HG03135 (cell line): ENCODE data around the gene ZBTB37.
"Not testable (repeated sequence)": the region's sequence is repeated elsewhere in the genome, so short reads cannot be mapped to it uniquely, and the experiment has no call there.

ENCODE experiments used
- ATAC-seq: cut with Tn5 transposase; IDR thresholded peaks from one replicate; pipeline ENCODE4 v1.9.1; 2021; ENCODE audit warnings: mild to moderate bottlenecking, moderate library complexity; ENCODE audit not compliant: unreplicated experiment

Gene ZBTB37

GRCh38 chr1:173868266-173869020 is at the start of gene ZBTB37:
TSS of gene ZBTB37 (plus strand) at chr1:173868380. CDS start at chr1:173870226, 1,846 bp downstream.
- ATAC-seq = peak; percentile 55

DNA sequence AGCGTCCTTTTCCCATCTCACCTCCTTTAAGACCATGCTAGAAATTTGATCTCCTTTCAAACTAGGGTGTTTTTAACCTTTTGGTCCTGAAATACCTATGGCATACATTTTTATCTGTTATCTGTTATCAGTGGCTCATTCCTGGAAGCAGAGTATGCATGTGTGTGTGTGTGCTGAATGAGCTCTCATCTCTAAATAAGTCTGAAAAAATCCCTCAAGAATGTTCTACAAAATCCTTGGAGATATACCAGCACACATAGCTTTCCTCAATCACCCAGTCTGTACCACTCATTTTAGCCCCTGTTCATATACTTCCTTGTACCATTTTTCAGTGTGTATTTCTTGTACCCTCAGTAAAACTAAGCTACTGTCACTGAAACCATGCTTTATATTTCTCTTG is 49.7 kb upstream of the ZBTB37 start:
- no peak for ATAC-seq

DNA sequence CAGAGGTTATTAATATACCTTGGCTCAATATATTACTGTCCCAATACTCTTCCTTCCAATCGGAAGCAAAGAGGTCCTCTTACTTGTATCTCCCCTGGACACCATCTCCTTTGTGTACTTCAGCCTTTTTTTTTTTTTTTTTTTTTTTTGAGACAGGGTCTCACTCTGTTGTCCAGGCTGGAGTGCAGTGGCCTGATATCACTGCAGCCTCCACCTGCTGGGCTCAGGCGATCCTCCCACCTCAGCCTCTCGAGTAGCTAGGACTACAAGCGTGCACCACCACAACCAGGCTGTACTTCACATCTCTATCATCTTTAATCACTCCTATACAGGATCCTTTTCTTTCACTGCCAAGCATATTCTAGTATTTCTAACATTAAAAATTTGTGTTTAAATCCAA is 46.5 kb upstream of the ZBTB37 start:
- ATAC-seq = no peak

DNA sequence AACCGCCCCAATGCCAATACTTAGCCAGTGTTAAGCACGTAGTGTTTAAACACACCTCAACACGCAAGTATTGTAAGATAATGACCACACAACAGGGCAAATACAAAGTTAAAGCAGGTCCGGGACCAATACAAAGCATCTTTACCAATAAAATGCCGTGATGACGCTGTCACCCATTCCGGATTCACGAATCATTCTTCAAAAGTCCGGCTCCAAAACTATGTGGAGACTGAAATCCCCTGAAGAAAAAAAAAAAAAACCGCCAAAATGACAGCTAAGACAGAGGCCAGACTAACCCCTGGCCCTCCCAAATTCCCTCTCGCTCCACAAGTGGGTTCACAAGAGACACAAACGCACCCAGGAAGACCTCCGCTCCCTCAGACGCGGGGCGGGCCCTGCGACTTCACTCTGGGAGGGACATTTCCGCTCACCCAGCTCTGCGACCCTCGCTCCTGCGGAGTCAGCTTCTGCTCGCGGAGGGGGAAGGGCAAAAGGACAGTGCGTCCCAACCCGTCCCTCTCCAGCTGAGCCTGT is 44.3 kb upstream of the ZBTB37 start:
- ATAC-seq = peak; percentile 31

GRCh38 chr1:173824315-173825081 is 43.7 kb upstream of the ZBTB37 start, which contains the start of the genes CENPL and DARS2:
TSS of gene CENPL (minus strand) at chr1:173824883. CDS start at chr1:173811299, 13,584 bp downstream.
TSS of gene DARS2 (plus strand) at chr1:173824673. CDS start at chr1:173825230, 557 bp downstream.
- peak; percentile 82 for ATAC-seq

DNA sequence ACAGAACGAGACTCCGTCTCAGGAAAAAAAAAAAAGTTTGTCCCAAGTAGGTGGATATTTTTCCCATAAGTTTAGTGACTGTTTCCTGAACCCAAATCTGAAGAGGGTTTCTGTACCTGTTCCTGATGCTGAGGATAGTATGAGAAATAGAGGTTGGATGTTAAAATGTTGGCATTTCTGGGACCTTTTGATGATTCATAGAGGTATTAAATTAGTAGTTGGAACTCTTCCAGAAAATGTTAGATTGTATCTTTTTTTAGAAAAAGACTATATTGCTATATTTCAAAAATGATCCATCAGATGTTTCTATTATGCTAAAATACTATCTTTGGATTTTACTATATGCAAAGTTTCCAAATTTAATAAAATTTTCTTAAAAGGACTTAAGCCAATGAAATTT is 40.6 kb upstream of the ZBTB37 start:
- ATAC-seq = no peak

GRCh38 chr1:173832748-173833147 is 35.4 kb upstream of the ZBTB37 start:
- no peak for ATAC-seq

DNA sequence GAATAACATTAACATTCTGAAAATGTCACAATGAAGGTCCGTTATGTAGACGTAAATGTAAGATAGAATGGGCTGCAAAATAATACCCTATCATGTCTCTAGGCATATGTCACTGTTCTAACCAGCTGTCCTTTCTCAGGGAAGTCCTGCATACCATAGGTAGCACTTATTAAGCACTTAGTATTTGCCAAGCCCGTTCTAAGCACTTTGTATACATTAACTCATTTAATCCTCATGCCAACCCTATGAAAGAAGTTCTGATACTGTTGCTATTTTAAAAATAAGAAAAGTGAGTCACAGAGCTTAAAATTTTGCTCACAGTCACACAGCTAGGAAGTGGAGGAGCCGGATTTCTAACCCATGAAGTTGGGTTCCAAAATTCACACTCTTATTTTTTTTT is 16.1 kb upstream of the ZBTB37 start:
- ATAC-seq = no peak

DNA sequence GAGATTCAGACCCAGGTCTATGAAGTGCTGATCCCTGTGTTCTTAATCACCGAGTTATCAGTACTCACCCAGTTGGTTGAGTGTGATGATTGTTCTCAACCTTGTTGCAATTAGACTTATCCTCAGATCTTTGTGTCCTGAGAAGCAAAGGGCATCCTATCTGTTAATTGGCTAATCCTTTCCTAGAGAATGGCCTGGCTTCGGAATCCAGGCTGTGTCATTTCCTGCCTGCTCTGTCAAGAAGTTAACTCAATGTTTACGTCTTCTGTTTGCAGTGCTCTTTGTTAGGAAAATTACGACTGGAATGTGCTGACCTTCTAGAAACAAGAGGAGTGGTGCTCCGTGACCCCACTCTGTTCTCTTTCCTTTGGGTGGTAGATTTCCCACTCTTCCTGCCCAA is 15.1 kb upstream of the ZBTB37 start:
- ATAC-seq = no peak

- ATAC-seq = no peak
These were observed 12.2 kb upstream of the ZBTB37 start for GRCh38 chr1:173856014-173856413.

DNA sequence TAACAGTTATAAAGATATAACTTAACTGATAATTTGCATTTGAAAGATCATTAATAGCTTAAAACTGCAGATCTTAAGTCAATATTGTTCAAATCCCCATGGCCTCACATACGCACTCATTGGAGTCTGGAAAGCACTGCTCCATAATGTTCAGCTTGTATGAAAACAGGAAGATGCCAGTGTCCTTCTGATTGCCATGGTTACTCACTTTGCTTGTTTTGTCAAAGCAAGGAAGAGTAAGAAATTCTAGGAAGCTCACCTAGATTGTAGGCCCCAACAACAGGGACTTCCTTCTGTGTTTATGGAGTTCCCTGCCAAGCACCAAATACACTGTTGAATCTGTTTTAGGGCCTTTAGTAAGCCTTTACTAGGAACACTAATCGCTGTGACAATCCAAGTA is 11.3 kb upstream of the ZBTB37 start:
- ATAC-seq = no peak

DNA sequence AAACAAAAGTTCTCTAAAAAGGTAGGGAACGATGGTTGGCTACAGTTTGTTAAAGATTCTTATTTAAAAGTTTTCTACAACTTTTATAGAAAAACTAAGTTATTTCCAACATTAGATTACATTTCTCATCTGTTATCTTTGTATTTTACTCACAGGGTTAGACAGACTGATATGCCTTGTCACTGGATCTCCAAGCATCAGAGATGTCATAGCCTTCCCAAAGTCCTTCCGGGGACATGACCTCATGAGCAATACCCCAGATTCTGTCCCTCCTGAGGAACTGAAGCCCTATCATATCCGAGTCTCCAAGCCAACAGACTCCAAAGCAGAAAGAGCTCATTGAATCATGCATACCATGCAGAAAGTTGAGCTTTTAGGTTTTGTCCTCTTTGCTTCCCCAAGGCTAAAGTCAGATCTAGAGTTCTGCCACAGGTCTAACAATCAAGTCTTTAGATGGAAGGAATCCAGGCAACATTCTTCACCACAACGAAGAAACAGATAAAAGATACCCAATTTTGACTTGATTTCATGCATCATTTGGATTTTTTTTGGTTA is 10.7 kb upstream of the ZBTB37 start:
- ATAC-seq = no peak

DNA sequence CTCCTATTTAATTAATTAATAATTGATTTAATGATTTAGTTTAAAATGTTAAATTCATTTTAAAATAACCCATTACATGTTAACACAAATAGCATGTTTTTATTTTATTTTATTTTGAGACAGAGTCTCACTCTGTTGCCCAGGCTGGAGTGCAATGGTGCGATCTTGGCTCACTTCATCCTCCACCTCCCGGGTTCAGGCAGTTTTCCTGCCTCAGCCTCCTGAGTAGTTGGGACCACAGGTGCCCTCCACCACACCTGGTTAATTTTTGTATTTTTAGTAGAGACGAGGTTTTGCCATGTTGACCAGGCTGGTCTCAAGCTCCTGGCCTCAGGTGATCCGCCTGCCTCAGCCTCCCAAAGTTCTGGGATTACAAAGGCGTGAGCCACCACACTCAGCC is 8.6 kb upstream of the ZBTB37 start:
- ATAC-seq = not testable (repeated sequence)

GRCh38 chr1:173860065-173860464 is 8.1 kb upstream of the ZBTB37 start:
- no peak for ATAC-seq

DNA sequence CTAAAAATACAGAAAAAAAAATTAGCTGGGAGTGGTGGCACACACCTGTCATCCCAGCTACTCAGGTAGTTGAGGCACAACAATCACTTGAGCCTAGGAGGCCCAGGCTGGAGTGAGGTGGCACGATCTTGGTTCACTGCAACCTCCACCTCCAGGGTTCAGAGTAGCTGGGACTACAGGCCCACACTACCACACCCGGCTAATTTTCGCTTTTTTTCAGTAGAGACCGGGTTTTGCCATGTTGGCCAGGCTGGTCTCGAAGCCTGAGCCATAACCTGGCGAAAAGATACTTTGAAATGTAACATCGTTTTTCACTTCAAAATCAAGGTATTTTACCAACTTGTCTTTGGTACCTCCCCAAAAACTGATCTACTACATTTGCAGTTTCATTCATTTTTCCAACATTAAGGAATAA is 6.4 kb upstream of the ZBTB37 start:
- no peak for ATAC-seq

GRCh38 chr1:173862146-173862768 is 5.9 kb upstream of the ZBTB37 start:
- not testable (repeated sequence) for ATAC-seq

- no peak for ATAC-seq
These were observed 5.4 kb upstream of the ZBTB37 start for GRCh38 chr1:173862769-173863223.

DNA sequence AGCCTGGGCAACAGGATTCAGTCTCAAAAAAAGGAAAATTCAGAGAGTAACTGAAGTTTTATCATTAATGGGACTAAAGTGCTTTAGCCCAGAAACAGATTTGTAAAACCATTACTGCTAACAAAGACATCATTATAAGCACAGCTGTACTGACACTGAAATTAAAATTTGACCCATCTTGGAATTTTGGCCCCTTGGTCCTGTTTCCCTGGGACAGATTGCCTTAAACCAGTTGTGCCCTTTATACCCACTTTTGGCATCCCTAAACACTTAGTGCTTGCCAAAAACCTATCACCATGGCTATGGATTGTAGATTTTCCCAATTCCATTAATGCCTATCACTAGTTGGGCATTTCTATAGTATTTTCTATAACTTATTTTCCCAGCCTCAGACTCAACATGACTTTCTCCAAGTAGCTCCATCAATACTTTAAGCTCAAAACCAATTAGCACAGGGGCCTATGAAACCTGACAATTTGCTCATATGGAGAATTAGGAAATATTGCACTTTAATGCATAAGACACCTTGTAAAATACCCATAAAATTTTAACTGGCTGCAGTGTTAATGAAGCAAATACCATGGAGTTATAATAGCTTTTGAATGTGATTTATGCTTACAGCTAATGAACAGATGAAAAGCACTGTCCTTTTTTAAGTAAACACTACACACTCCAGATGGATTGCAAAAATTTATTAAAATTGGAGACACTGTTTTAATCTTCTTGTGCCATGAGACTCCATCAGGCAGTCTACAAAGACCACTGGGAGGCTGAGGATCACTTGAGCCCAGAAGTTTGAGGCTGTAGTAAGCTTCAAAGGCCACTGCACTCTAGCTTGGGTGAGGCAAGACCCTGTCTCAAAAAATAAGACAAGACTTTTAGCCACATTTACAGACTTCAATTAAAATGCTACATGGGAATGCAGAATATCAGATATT is 4.7 kb upstream of the ZBTB37 start:
- ATAC-seq = no peak

- no peak for ATAC-seq
These were observed 3.9 kb upstream of the ZBTB37 start for GRCh38 chr1:173864179-173864867.
